H1 (cell line): ENCODE measurements around the gene SPAG17.

Experiments
- CHD2 ChIP-seq: IDR thresholded peaks from 2 replicates; pipeline ENCODE4 v1.6.1; 2012; ENCODE audit warnings: low read length, improper control_type of control experiment
- CTCF ChIP-seq, 3 experiments: IDR thresholded peaks; 1 replicate in 2 of 3; 2 replicates in 1 of 3; pipeline versions ENCODE4 v1.5.1 to v1.6.1; 2011; ENCODE audit warnings: low read length in 3 of 3, mild to moderate bottlenecking in 3 of 3, inconsistent platforms in 2 of 3, low read depth in 1 of 3, moderate library complexity in 1 of 3; ENCODE audit not compliant: insufficient read depth in 1 of 3; ENCODE audit errors: control extremely low read depth in 1 of 3
- EP300 ChIP-seq, 2 experiments: IDR thresholded peaks; 1 replicate in 1 of 2; 2 replicates in 1 of 2; pipeline ENCODE4 v1.6.1; 2011 to 2012; ENCODE audit warnings: low read depth in 2 of 2, low read length in 2 of 2, mild to moderate bottlenecking in 2 of 2, borderline replicate concordance in 1 of 2, inconsistent platforms in 1 of 2, moderate library complexity in 1 of 2
- POLR2A ChIP-seq, 2 experiments: IDR thresholded peaks; 1 replicate in 1 of 2; 2 replicates in 1 of 2; pipeline ENCODE4 v1.6.1; 2011; ENCODE audit warnings: low read depth in 2 of 2, low read length in 2 of 2, mild to moderate bottlenecking in 2 of 2; ENCODE audit errors: control extremely low read depth in 1 of 2
- RAD21 ChIP-seq, 2 experiments: IDR thresholded peaks in 1 of 2; conservative IDR thresholded peaks in 1 of 2; 2 replicates each; pipeline ENCODE4 v1.6.1; 2011; ENCODE audit warnings: low read depth in 2 of 2, low read length in 2 of 2, improper control_type of control experiment in 1 of 2, inconsistent platforms in 1 of 2, mild to moderate bottlenecking in 1 of 2, moderate library complexity in 1 of 2
- RBBP5 ChIP-seq: IDR thresholded peaks from 2 replicates; pipeline ENCODE4 v1.7.1; 2012; ENCODE audit warnings: low read depth, mild to moderate bottlenecking, inconsistent platforms, low read length, moderate library complexity, borderline replicate concordance
- SIN3A ChIP-seq, 2 experiments: IDR thresholded peaks in 1 of 2; conservative IDR thresholded peaks in 1 of 2; 2 replicates each; pipeline ENCODE4 v1.6.1; 2011 to 2012; ENCODE audit warnings: low read length in 2 of 2, improper control_type of control experiment in 1 of 2, low read depth in 1 of 2, mild to moderate bottlenecking in 1 of 2
- SP1 ChIP-seq: IDR thresholded peaks from 2 replicates; pipeline ENCODE4 v1.6.1; 2011; ENCODE audit warnings: low read depth, low read length
- SUZ12 ChIP-seq: fragments of 200-600 bp; sonication (generic); IDR thresholded peaks from 2 replicates; pipeline ENCODE4 v1.6.1; 2012; ENCODE audit warnings: mild to moderate bottlenecking, inconsistent platforms, low read length, moderate library complexity, mixed read lengths

DNA sequence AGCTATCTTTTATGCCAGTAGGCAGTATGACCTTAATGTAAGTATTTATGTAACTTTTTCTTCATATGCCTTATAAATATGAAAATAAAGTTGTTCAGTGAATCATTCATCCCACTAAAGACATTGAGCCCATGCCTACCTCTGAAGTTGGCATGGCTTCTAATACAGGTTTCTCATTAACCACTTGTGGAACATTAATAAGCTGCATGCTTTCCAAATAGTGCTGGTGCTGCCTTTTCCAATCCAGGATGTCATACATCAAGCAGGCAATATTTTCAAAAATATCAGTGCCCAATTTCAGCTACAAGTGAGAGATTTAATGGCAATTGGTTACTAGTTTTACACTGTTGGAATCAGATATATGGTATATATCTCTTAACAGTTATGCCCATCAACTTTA lies 92.0 kb downstream of the SPAG17 start:
- TF ChIP-seq CTCF (IDR thresholded peaks at IDR 0.05; ENCODE audit: control extremely low read depth in 1 of 3, insufficient read depth in 1 of 3, low read depth in 1 of 3, low read length in 3 of 3), result no peak
- TF ChIP-seq SUZ12, result no peak
- no peak for TF ChIP-seq RAD21 (IDR thresholded peaks at IDR 0.05 in 1 of 2, conservative IDR thresholded peaks at IDR 0.05 in 1 of 2; ENCODE audit: low read depth in 2 of 2, low read length in 2 of 2)
- TF ChIP-seq SP1, result no peak
- no peak for TF ChIP-seq POLR2A (IDR thresholded peaks at IDR 0.05; ENCODE audit: control extremely low read depth in 1 of 2, low read depth in 2 of 2, low read length in 2 of 2)
- no peak for TF ChIP-seq RBBP5
- no peak for TF ChIP-seq EP300 (IDR thresholded peaks at IDR 0.05; ENCODE audit: borderline replicate concordance in 1 of 2, low read depth in 2 of 2, low read length in 2 of 2)
- no peak for TF ChIP-seq CHD2
- TF ChIP-seq SIN3A (conservative IDR thresholded peaks at IDR 0.05 in 1 of 2, IDR thresholded peaks at IDR 0.05 in 1 of 2; ENCODE audit: low read depth in 1 of 2, low read length in 2 of 2), result no peak
